A549 treated with AZD9567 at 1 μM for 4 hours (cell line): Measurements from ENCODE around the gene EME2. TPM values are rescaled to one million over a fixed set of nuclear protein-coding genes. Genes with fewer than 3 reads are reported as not detected.

Experiments
- total RNA-seq: library from RNA; stranded (reverse); fragments of 200-300 nt; extraction: Qiagen RNA extraction; gene quantifications from 5 replicates; pipeline ENCODE4 v1.2.3, GENCODE V29; 2022; ENCODE audit not compliant: insufficient read depth

EME2 gene, protein sequence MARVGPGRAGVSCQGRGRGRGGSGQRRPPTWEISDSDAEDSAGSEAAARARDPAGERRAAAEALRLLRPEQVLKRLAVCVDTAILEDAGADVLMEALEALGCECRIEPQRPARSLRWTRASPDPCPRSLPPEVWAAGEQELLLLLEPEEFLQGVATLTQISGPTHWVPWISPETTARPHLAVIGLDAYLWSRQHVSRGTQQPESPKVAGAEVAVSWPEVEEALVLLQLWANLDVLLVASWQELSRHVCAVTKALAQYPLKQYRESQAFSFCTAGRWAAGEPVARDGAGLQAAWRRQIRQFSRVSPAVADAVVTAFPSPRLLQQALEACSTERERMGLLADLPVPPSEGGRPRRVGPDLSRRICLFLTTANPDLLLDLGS
- total RNA-seq: 4.1 to 12.2 TPM (median 11.4 TPM) in 5 replicates

DNA sequence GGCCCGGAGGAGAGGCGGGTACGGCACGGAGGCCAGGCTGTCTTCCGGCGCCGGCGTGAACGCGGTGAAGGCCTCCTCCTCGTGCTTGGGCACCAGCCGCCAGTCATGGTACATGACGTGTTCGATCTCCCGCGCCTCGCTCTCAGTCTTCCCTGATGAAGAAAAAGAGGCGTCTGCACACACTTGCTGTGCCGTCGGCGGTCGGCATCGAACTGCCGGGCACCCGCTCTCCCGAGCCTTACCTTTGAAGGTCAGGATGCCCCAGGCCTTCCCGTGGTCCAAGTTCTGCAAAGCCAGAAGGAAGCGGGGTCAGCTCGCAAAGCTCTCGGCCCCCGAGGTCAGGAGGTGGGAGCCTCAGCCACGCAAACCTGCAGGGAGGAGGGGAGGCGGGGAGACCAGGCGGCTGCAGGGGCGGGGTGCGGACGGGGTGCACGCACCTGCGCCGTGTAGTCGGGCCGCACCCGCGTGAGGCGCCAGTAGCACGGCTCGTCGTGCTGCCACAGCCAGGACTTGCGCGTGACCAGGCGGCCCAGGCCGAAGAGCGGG lies at the start of gene EME2:
Gene EME2 (plus strand): TSS at position 449 of the 546 bp plus-strand sequence. CDS start 418 bp downstream, outside the sequence.

DNA sequence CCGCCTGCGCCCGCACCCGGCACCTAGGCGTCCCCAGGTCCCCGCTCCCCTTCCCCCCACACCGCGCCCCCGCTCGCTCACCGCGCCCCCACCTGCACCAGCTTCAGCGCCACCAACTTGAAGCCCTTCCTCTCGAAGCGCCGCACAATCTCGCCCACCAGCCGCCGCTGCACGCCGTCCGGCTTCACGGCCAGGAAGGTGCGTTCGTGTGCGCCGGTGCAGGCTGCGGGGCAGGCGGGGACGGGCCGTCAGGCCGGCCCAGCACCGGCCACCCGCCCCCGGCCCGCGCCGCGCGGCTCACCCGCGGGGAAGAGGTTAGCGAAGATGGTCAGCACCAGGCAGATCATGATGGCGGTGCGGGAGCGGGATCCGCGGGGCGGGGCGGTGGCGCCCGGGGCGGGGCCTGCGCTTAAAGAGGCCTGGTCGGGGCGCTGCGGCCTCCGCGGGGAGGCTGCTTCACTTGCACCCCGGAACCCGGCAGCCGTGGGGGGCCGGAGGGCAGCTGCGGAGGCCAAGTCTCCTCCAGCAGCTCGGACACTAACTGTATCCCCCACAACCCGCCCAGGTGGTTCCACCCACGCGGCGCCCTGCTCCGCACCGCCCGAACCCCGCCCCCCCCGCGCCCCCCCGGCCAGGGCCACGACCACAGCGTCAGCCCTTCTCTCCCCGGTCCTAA lies 1.3 kb upstream of the EME2 start, which contains the start of gene NME3:
Gene NME3 (minus strand): TSS at position 356 of the 676 bp plus-strand sequence. CDS start 9 bp downstream, at position 347.

DNA sequence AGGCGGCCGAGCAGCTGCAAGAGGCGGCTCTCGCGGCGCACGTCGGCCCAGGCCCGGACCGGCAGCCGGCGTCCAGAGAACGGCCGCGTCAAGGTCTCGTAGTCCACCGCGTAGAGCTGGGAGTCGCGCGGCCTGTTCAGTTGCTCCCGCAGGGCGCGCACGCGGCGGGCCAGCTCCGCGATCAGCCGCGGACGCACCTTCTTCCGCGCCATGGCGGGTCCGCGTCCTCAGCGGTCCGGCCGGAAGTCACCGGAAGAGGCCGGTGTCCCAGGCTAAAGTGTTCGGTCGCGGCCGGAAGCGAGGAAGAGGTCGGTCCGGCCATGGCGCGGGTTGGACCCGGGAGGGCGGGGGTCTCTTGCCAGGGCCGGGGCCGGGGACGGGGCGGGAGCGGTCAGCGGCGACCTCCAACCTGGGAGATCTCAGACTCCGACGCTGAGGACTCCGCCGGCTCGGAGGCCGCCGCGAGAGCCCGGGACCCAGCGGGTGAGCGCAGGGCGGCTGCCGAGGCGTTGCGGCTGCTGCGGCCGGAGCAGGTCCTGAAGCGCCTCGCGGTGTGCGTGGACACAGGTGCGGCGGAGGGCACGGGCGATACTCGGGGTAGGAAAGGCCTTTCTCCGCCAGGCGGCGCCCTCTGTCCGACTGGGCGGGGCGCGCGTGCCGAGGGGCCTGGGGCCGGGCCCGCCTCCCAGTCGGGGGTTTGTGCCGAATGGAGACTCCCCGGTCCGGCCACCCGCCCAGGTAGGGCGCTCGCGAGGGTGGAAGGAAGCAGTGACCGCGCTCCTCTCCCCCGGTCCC lies 495 bp downstream of the EME2 start, which contains the start of gene MRPS34:
Gene MRPS34 (minus strand): TSS at position 227 of the 795 bp plus-strand sequence. CDS start 15 bp downstream, at position 212.

DNA sequence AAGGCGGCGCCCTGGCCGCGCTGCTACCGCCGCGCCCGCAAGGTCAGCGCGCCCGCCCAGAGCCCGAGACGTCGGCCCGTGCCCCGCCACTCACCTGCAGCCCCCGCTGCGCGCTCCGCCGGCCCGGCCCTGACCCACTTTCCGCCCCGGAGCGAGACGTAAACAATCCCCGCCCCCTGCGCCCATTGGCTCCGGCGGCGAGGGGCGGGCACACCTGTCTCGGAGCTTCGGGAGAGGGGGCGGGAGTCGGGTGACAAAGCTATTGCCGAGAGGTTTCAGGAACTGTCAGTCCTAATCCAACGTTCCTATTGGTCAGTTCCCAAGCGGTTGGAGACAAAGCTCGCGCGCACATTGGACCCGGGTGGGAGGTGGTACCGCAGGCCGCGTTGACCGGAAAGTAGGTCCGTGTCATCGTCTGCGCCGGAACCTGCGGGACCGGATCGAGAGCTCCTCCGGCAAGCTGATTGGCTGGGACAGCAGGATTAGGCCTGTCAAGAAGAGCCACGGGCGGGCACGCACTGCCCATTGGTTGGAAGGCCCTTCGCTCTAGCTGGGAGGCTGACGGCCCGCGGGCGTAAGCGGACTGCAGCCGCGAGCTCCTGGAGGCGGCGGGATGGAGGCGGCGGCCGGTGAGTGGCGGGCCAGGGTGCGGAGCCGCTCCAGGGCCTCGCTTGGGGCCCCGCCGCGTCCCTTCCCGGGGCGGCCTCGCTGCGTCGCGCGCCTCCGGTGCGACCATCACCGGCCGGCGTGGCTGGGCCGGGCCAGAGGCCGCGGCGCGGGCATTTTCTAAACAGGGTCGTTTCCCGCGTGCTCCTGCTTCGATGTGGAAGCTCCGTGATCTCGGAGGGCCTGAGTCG lies 10.0 kb downstream of the EME2 start, which contains the start of the genes NUBP2 and SPSB3:
Gene NUBP2 (plus strand): TSS at position 553 of the 857 bp plus-strand sequence. CDS start 61 bp downstream, at position 614.
Gene SPSB3 (minus strand): TSS at position 164 of the 857 bp plus-strand sequence. CDS start 1,088 bp downstream, outside the sequence.

DNA sequence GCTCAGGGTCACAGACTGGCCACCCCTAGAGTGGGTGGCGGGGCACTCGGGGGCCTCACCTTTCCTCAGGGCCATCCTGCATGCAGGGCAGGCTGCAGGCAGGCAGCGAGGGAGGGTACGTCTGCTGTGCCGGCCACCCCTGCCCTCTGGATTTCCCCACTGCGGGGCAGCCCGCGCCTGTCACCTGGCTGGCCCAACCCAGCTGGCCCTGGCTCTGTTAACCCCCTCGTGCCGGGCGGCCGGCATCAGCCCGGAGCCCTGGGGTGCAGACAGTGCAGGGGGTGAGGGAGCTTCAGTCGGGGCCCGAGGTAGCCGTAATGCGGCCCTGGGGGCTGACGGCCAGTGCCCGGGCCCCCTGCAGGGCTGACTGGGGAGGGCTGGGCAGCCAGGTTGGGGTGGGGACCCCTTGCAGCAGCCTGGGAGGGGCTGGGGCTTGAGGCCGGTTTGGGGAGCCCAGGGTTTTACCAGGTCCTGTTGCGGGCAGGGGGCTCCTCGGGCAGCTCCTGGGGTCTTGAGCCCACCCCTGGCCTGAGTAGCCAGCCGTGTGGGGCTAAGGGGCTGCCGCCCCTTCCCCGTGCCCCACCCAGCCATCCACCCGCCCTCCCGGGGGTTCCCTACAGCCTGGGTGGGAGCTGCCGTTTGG lies 21.1 kb downstream of the EME2 start, which contains the start of gene IGFALS:
Gene IGFALS (minus strand): TSS at position 128 of the 643 bp plus-strand sequence. CDS start 53 bp downstream, at position 75.

Other genes starting within 250 kb of the EME2 start
- gene TMEM204, start 239.1 kb upstream of the EME2 start, total RNA-seq: 0.05 to 0.07 TPM (median 0.06 TPM) in 4 of 5 replicates, not detected in the other
- gene IFT140, start 160.7 kb upstream of the EME2 start, total RNA-seq: 5.4 to 9.4 TPM (median 8.5 TPM) in 5 replicates
- gene CRAMP1, start 160.4 kb upstream of the EME2 start, total RNA-seq: 10.3 to 19.6 TPM (median 16.7 TPM) in 5 replicates
- 156 to 277 TPM (median 157 TPM) in 5 replicates for gene JPT2, start 94.5 kb upstream of the EME2 start, total RNA-seq
- 46.1 to 71.8 TPM (median 63.2 TPM) in 5 replicates for gene MAPK8IP3, start 66.6 kb upstream of the EME2 start, total RNA-seq
- 25.1 to 64.0 TPM (median 61.2 TPM) in 5 replicates for gene NME3, start 1.3 kb upstream of the EME2 start, total RNA-seq
- gene MRPS34, start 324 bp downstream of the EME2 start, total RNA-seq: 126 to 264 TPM (median 252 TPM) in 5 replicates
- 21.9 to 31.5 TPM (median 27.5 TPM) in 5 replicates for gene SPSB3, start 9.8 kb downstream of the EME2 start, total RNA-seq
- 54.1 to 93.4 TPM (median 86.7 TPM) in 5 replicates for gene NUBP2, start 10.2 kb downstream of the EME2 start, total RNA-seq
- 0.06 to 0.20 TPM (median 0.07 TPM) in 4 of 5 replicates, not detected in the other for gene IGFALS, start 20.9 kb downstream of the EME2 start, total RNA-seq
- gene HAGH, start 54.0 kb downstream of the EME2 start, total RNA-seq: 64.2 to 78.9 TPM (median 76.2 TPM) in 5 replicates
- gene FAHD1, start 54.4 kb downstream of the EME2 start, total RNA-seq: 45.9 to 58.9 TPM (median 47.9 TPM) in 5 replicates
- 0.96 to 1.3 TPM (median 0.99 TPM) in 4 of 5 replicates, not detected in the other for gene MEIOB, start 99.4 kb downstream of the EME2 start, total RNA-seq
- 1.8 to 1.9 TPM (median 1.9 TPM) in 4 of 5 replicates, not detected in the other for gene HS3ST6, start 145.6 kb downstream of the EME2 start, total RNA-seq
- 25.4 to 35.1 TPM (median 34.9 TPM) in 5 replicates for gene MSRB1, start 170.4 kb downstream of the EME2 start, total RNA-seq
- gene RPL3L, start 181.9 kb downstream of the EME2 start, total RNA-seq: 0.08 to 0.15 TPM in 2 of 5 replicates, not detected in the others
- gene NDUFB10, start 186.7 kb downstream of the EME2 start, total RNA-seq: 238 to 284 TPM (median 251 TPM) in 5 replicates
- 3,446 to 5,640 TPM (median 5,518 TPM) in 5 replicates for gene RPS2, start 192.0 kb downstream of the EME2 start, total RNA-seq
- gene RNF151, start 194.0 kb downstream of the EME2 start, total RNA-seq: 0.11 TPM in 1 of 5 replicates, not detected in the others
- gene TBL3, start 199.2 kb downstream of the EME2 start, total RNA-seq: 31.4 to 44.1 TPM (median 40.6 TPM) in 5 replicates
- 0.22 to 4.7 TPM (median 0.30 TPM) in 5 replicates for gene NOXO1, start 208.7 kb downstream of the EME2 start, total RNA-seq
- gene GFER, start 211.4 kb downstream of the EME2 start, total RNA-seq: 23.1 to 43.3 TPM (median 40.1 TPM) in 5 replicates
- 3.9 to 8.9 TPM (median 7.8 TPM) in 5 replicates for gene SYNGR3, start 217.2 kb downstream of the EME2 start, total RNA-seq
- gene ZNF598, start 237.0 kb downstream of the EME2 start, total RNA-seq: 51.5 to 66.8 TPM (median 63.1 TPM) in 5 replicates
- 0.59 to 1.9 TPM (median 1.3 TPM) in 4 of 5 replicates, not detected in the other for gene NPW, start 247.0 kb downstream of the EME2 start, total RNA-seq